Measurements from ENCODE around the gene HOXA10. TPM values are rescaled to one million over a fixed set of nuclear protein-coding genes. Genes with fewer than 3 reads are reported as not detected.

HOXA10 gene

DNA sequence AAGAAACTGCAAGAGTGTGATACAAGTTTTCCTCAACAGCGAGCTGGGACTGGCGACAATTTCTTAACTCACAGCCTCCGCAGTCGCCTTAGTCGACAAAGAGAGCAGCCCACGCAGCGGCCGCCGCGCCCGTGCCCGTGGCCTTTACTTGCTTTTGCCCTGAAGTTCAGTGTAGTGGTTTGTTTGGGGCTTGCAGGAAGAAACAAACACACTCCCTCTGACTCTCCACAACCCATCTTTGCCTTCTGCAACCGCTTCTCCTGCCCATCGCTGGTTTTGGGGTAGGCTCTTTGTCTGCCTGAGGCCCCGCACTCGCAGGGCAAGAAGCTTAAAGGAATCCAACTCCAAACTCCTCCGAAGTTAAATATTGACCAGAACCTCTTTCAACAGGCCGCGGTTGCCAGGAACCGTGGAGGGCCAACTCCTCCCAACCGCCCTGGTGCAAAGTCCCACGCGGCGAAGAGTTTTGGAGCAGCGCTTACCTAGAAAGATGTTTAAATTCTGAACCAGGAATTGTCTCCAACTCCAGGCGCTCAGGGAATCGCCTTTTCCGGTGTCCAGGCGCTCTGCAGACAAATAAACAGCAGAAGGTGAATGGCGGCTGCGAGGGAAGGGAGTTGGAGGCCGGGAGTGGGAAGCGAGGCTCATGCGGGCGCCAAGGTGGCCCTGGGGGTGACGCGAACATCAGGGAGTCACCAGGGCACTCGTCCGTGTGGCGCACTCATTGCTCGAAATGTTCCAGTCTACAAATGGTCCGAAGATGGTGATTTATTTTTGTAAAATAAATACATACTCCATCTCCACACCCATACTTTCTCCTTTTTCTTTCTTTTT lies 51.8 kb downstream of the HOXA10 start:
- no peak overlapping the region for H3K4ac ChIP-seq (ENCODE audit: low read depth in 1 of 2, low read length in 2 of 2)
- no peak overlapping the region for H3K23ac ChIP-seq (ENCODE audit: low read length in 2 of 2)
- no peak overlapping the region for H4K91ac ChIP-seq (ENCODE audit: low read length)
- no peak overlapping the region for H2BK12ac ChIP-seq (ENCODE audit: low read length in 2 of 2)
- no peaks in the 10 kb centered on the region for H3K9me3 ChIP-seq (ENCODE audit: control insufficient read depth, low read length)
- H2BK15ac ChIP-seq (ENCODE audit: low read depth, poor library complexity, severe bottlenecking) = no peak overlapping the region
- H3K4me1 ChIP-seq (ENCODE audit: control insufficient read depth, insufficient read depth, low read depth, low read length) = peaks cover 16% of the 10 kb centered on the region
- H2BK5ac ChIP-seq (ENCODE audit: low read depth, low read length, poor library complexity, severe bottlenecking) = peak overlapping the region; percentile 99
- peak overlapping the region; percentile 62 for H3K9ac ChIP-seq (ENCODE audit: low read length)
- H2BK120ac ChIP-seq (ENCODE audit: low read depth, low read length) = no peak overlapping the region
- peak overlapping the region; percentile 91 for H2AK5ac ChIP-seq (ENCODE audit: low read length, severe bottlenecking)
- H3K4me2 ChIP-seq (ENCODE audit: low read length, poor library complexity, severe bottlenecking) = peak overlapping the region; percentile 86
- peak overlapping the region in 1 of 2 experiments; percentile 22 for H3K14ac ChIP-seq (ENCODE audit: low read length in 2 of 2)
- no peak overlapping the region for H3K18ac ChIP-seq (ENCODE audit: low read depth in 1 of 2, low read length in 2 of 2)
- DNase-seq = no peak
- WGBS = 10% methylated on average over 37 of the region's 42 CpGs
- peak overlapping the region; percentile 79 for H4K8ac ChIP-seq (ENCODE audit: low read length)
- H2AFZ ChIP-seq (ENCODE audit: low read depth, low read length) = no peak overlapping the region
- H3K79me1 ChIP-seq (replicated peaks; ENCODE audit: low read length, poor library complexity, severe bottlenecking) = no peaks in the 10 kb centered on the region
- peak overlapping the region; percentile 18 to 78 for H3K4me3 ChIP-seq (ENCODE audit: insufficient read depth in 1 of 2, low read depth in 1 of 2, low read length in 2 of 2)
- H3K36me3 ChIP-seq (ENCODE audit: control insufficient read depth in 1 of 2, insufficient read depth in 2 of 2, low read depth in 1 of 2, low read length in 2 of 2) = peaks cover 15 to 55% of the 10 kb centered on the region in 2 experiments
- H3K27ac ChIP-seq (ENCODE audit: low read length, poor library complexity, severe bottlenecking) = peak overlapping the region; percentile 99
- H3K27me3 ChIP-seq (ENCODE audit: control insufficient read depth in 1 of 2, insufficient read depth in 1 of 2, low read length in 2 of 2) = no peaks in the 10 kb centered on the region

GRCh38 chr7:27121684-27122076 lies 52.4 kb downstream of the HOXA10 start:
- H2BK15ac ChIP-seq (ENCODE audit: low read depth, poor library complexity, severe bottlenecking) = no peak overlapping the region
- peak overlapping the region; percentile 18 to 78 for H3K4me3 ChIP-seq (ENCODE audit: insufficient read depth in 1 of 2, low read depth in 1 of 2, low read length in 2 of 2)
- H3K4me2 ChIP-seq (ENCODE audit: low read length, poor library complexity, severe bottlenecking) = peak overlapping the region; percentile 86
- H3K79me1 ChIP-seq (replicated peaks; ENCODE audit: low read length, poor library complexity, severe bottlenecking) = no peaks in the 10 kb centered on the region
- no peak overlapping the region for H2BK12ac ChIP-seq (ENCODE audit: low read length in 2 of 2)
- no peak overlapping the region for H3K4ac ChIP-seq (ENCODE audit: low read depth in 1 of 2, low read length in 2 of 2)
- H2BK120ac ChIP-seq (ENCODE audit: low read depth, low read length) = no peak overlapping the region
- peak overlapping the region; percentile 99 for H2BK5ac ChIP-seq (ENCODE audit: low read depth, low read length, poor library complexity, severe bottlenecking)
- H3K27ac ChIP-seq (ENCODE audit: low read length, poor library complexity, severe bottlenecking) = peak overlapping the region; percentile 99
- no peak overlapping the region for H3K23ac ChIP-seq (ENCODE audit: low read length in 2 of 2)
- peaks cover 16% of the 10 kb centered on the region for H3K4me1 ChIP-seq (ENCODE audit: control insufficient read depth, insufficient read depth, low read depth, low read length)
- H3K27me3 ChIP-seq (ENCODE audit: control insufficient read depth in 1 of 2, insufficient read depth in 1 of 2, low read length in 2 of 2) = no peaks in the 10 kb centered on the region
- H4K91ac ChIP-seq (ENCODE audit: low read length) = no peak overlapping the region
- 57% methylated on average over 7 of the region's 7 CpGs for WGBS
- no peak overlapping the region for H3K18ac ChIP-seq (ENCODE audit: low read depth in 1 of 2, low read length in 2 of 2)
- H3K9me3 ChIP-seq (ENCODE audit: control insufficient read depth, low read length) = no peaks in the 10 kb centered on the region
- H3K36me3 ChIP-seq (ENCODE audit: control insufficient read depth in 1 of 2, insufficient read depth in 2 of 2, low read depth in 1 of 2, low read length in 2 of 2) = peaks cover 19 to 55% of the 10 kb centered on the region in 2 experiments
- peak overlapping the region; percentile 62 for H3K9ac ChIP-seq (ENCODE audit: low read length)
- H4K8ac ChIP-seq (ENCODE audit: low read length) = no peak overlapping the region
- peak overlapping the region; percentile 64 for H2AK5ac ChIP-seq (ENCODE audit: low read length, severe bottlenecking)
- no peak for DNase-seq
- no peak overlapping the region for H3K14ac ChIP-seq (ENCODE audit: low read length in 2 of 2)
- H2AFZ ChIP-seq (ENCODE audit: low read depth, low read length) = no peak overlapping the region

Small RNA genes lying within 50 kb of the gene (small RNA-seq; reads per million reads assigned to genes)
- gene AC004080.5 (ENCODE audit: low read depth) = not detected
- gene RF02140 (ENCODE audit: low read depth) = not detected
- gene RF02141 (ENCODE audit: low read depth) = not detected
